Skin of body (tissue), 2 donors: ENCODE data around the gene MAGEA2B. TPM values are rescaled to one million over a fixed set of nuclear protein-coding genes. Genes with fewer than 3 reads are reported as not detected.
"Not testable (repeated sequence)": the region's sequence is repeated elsewhere in the genome, so short reads cannot be mapped to it uniquely, and the experiment has no call there.

Experiments
- DNase-seq: peaks from one replicate; lab custom pipeline; 2025; lab: John Stamatoyannopoulos, UW
- total RNA-seq: library from RNA; depleted of rRNA; stranded (reverse); fragments of >200 nt; gene quantifications from one replicate; pipeline ENCODE4 v1.2.3, GENCODE V29; 2014

The MAGEA2B gene
- total RNA-seq, 1 donor from 2014 or later = not detected

DNA sequence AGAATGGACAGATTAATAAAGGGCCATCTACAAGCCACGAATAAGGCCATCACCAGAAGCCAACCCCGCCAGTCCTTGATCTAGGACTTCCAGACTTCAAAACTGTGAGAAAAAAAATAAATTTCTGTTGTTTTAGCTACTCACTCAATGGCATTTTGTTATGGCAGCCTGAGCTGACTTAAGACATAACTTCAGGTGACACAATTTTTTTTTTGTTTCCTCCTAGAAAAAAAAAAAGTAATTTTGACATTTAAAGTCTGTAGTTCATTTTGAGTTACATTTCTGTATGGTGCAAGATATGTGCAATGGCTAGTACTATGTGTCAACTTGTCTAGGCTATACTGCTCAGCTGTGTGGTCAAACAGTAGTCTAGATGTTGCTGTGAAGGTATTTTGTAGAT lies 44.5 kb downstream of the MAGEA2B start, which contains the start of gene CSAG3:
Gene CSAG3 (plus strand): TSS at position 301 of the 400 bp plus-strand sequence.
- not testable (repeated sequence) for DNase-seq

DNA sequence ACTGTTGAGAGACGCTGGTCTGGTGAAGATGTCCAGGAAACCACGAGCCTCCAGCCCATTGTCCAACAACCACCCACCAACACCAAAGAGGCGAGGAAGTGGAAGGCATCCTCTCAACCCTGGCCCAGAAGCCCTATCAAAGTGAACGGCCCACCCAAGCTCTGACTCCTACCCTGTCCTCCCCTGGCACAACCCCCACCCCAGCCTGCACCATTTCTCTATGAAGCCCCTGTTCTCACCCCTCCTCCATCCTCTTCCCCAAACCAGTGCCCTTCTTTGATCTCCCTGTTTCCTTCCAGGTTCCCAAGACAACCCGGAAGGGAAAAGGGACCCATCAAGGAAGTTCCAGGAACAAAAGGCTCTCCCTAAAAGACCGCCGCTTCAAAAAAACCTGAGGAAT lies 45.1 kb downstream of the MAGEA2B start:
- DNase-seq = not testable (repeated sequence)

DNA sequence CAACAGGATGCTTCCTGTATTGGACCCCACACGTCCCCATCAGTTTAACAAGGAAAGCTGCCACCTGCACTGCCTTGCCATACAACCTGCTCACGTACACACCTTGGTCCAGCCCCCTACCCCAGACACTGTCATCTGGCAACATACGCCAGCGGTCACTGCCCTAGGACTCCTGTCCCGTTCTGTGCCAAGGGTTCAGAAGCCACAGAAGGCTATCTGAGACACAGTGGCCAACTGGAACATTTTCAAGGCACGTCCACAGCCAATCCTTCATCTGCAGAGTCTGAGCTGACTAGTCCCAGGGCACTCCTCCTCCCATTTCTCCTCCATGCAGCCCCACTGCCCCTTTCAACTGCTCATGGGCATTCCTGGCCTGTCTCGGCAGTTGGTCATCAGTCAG lies 47.2 kb downstream of the MAGEA2B start:
- not testable (repeated sequence) for DNase-seq

DNA sequence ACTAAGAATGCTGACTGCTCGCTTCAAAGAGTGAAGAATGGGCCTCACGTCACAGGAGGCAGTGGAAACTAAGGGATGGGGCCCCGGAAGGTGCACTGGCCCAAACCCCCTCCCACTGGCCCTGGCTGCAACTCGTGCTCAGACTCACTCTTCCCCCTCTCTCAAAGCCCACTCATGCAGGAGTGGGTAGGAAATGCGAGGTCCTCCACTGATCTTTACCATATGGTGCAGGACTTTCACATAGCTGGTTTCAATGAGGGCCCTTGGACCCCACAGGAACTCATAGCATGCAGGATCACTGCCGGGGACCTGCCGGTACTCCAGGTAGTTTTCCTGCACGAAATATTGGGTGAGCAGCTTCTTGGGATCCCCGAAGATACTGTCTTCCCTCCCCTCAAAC lies 52.1 kb downstream of the MAGEA2B start:
- DNase-seq = not testable (repeated sequence)

Other genes with a start within 250 kb of the MAGEA2B start
- 0.79 TPM for gene GABRQ, start 76.7 kb upstream of the MAGEA2B start, total RNA-seq
- not detected for gene MAGEA3, start 15.8 kb upstream of the MAGEA2B start, total RNA-seq
- not detected for gene CSAG2, start 5.4 kb upstream of the MAGEA2B start, total RNA-seq
- gene CSAG1, start 19.1 kb downstream of the MAGEA2B start, total RNA-seq = not detected
- not detected for gene MAGEA12, start 19.1 kb downstream of the MAGEA2B start, total RNA-seq
- not detected for gene MAGEA2, start 39.2 kb downstream of the MAGEA2B start, total RNA-seq
- gene CSAG3, start 44.6 kb downstream of the MAGEA2B start, total RNA-seq = not detected
- not detected for gene MAGEA6, start 55.1 kb downstream of the MAGEA2B start, total RNA-seq
- 20.1 TPM for gene CETN2, start 116.1 kb downstream of the MAGEA2B start, total RNA-seq
- 11.3 TPM for gene NSDHL, start 116.4 kb downstream of the MAGEA2B start, total RNA-seq
- 17.7 TPM for gene ZNF185, start 183.4 kb downstream of the MAGEA2B start, total RNA-seq